MM.1S (cell line): ENCODE data around the gene CERS3.

Experiments used
- DNase-seq: peaks from one replicate; pipeline ENCODE4 v3.0.0-alpha.2; 2015
- H2AFZ ChIP-seq: fragments of 300-600 bp; sonication (generic); 2 replicates; pipeline ENCODE4 v1.6.0; 2016; ENCODE audit warnings: antibody characterized with exemption, low read length
- H3F3A ChIP-seq: fragments of 300-600 bp; sonication (generic); 2 replicates; pipeline ENCODE4 v1.6.1; 2016; ENCODE audit warnings: mild to moderate bottlenecking, antibody characterized with exemption, low read length, moderate library complexity, mixed read lengths; ENCODE audit not compliant: insufficient read depth
- H3K27ac ChIP-seq: fragments of 300-600 bp; sonication (generic); 2 replicates; pipeline ENCODE4 v1.5.1; 2016; ENCODE audit warnings: mild to moderate bottlenecking, low read length
- H3K27me3 ChIP-seq: fragments of 300-600 bp; sonication (generic); replicated peaks from 2 replicates; pipeline ENCODE4 v1.6.0; 2016; ENCODE audit warnings: low read length; ENCODE audit not compliant: insufficient read depth
- H3K36me3 ChIP-seq: fragments of 300-600 bp; sonication (generic); replicated peaks from 2 replicates; pipeline ENCODE4 v1.6.1; 2016; ENCODE audit warnings: mild to moderate bottlenecking, low read length, mixed read lengths; ENCODE audit not compliant: insufficient read depth
- H3K4me1 ChIP-seq: fragments of 300-600 bp; sonication (generic); 2 replicates; pipeline ENCODE4 v1.6.1; 2016; ENCODE audit warnings: low read length, mixed read lengths
- H3K4me2 ChIP-seq: fragments of 300-600 bp; sonication (generic); 2 replicates; pipeline ENCODE4 v1.6.0; 2016; ENCODE audit warnings: low read depth, low read length
- H3K4me3 ChIP-seq: fragments of 300-600 bp; sonication (generic); 2 replicates; pipeline ENCODE4 v1.5.1; 2016; ENCODE audit warnings: low read length, mixed read lengths
- H3K79me2 ChIP-seq: fragments of 300-600 bp; sonication (generic); 2 replicates; pipeline ENCODE4 v1.6.1; 2016; ENCODE audit warnings: mixed run types, low read length, mixed read lengths
- H3K9ac ChIP-seq: fragments of 300-600 bp; sonication (generic); 2 replicates; pipeline ENCODE4 v1.6.1; 2016; ENCODE audit warnings: low read length, mixed read lengths
- H3K9me2 ChIP-seq: fragments of 300-600 bp; sonication (generic); replicated peaks from 2 replicates; pipeline ENCODE4 v1.6.1; 2016; ENCODE audit warnings: mild to moderate bottlenecking, low read length, mixed read lengths; ENCODE audit not compliant: insufficient read depth
- H3K9me3 ChIP-seq: fragments of 300-600 bp; sonication (generic); replicated peaks from 2 replicates; pipeline ENCODE4 v1.6.1; 2016; ENCODE audit warnings: mild to moderate bottlenecking, low read length, mixed read lengths; ENCODE audit not compliant: insufficient read depth
- H4K20me1 ChIP-seq: fragments of 300-600 bp; sonication (generic); 2 replicates; pipeline ENCODE4 v1.6.1; 2016; ENCODE audit warnings: mild to moderate bottlenecking, low read length, moderate library complexity, mixed read lengths; ENCODE audit not compliant: insufficient read depth
- CTCF ChIP-seq: fragments of 300-600 bp; sonication (generic); IDR thresholded peaks from 2 replicates; pipeline ENCODE4 v1.5.1; 2016; ENCODE audit warnings: antibody characterized with exemption, low read length, mixed read lengths
- EZH2 ChIP-seq: fragments of 300-600 bp; sonication (generic); optimal IDR thresholded peaks from 2 replicates; pipeline ENCODE3; 2017; ENCODE audit warnings: low read depth, mild to moderate bottlenecking, antibody characterized with exemption, low read length, mixed read lengths
- EZH2phosphoT487 ChIP-seq: fragments of 300-600 bp; sonication (generic); IDR thresholded peaks from 2 replicates; pipeline ENCODE4 v1.6.1; 2018; ENCODE audit warnings: antibody characterized with exemption, low read length

CERS3 gene

GRCh38 chr15:100508641-100509300 is 20.0 kb downstream of the CERS3 start:
- H3K27ac ChIP-seq = no peak overlapping the region
- no peaks in the 10 kb centered on the region for H4K20me1 ChIP-seq
- H3K4me1 ChIP-seq = no peaks in the 10 kb centered on the region
- TF ChIP-seq EZH2 (no peak), EZH2phosphoT487 (no peak), CTCF (no peak)
- H2AFZ ChIP-seq = no peak overlapping the region
- H3F3A ChIP-seq = no peaks in the 10 kb centered on the region
- H3K9me2 ChIP-seq = no peaks in the 10 kb centered on the region
- H3K4me3 ChIP-seq = no peak overlapping the region
- no peaks in the 10 kb centered on the region for H3K27me3 ChIP-seq
- DNase-seq = no peak
- H3K79me2 ChIP-seq = no peaks in the 10 kb centered on the region
- no peak overlapping the region for H3K9ac ChIP-seq
- H3K9me3 ChIP-seq = no peaks in the 10 kb centered on the region
- H3K36me3 ChIP-seq = no peaks in the 10 kb centered on the region
- H3K4me2 ChIP-seq = no peak overlapping the region

- Histone ChIP-seq H3K36me3 (no peaks in the 10 kb centered on the region), H3K9ac (no peak overlapping the region), H3F3A (no peaks in the 10 kb centered on the region), H3K27me3 (no peaks in the 10 kb centered on the region), H3K79me2 (no peaks in the 10 kb centered on the region), H2AFZ (no peak overlapping the region), H3K4me3 (no peak overlapping the region), H3K9me2 (no peaks in the 10 kb centered on the region), H3K4me1 (no peaks in the 10 kb centered on the region), H3K9me3 (no peaks in the 10 kb centered on the region), H4K20me1 (no peaks in the 10 kb centered on the region), H3K27ac (no peak overlapping the region), H3K4me2 (no peak overlapping the region)
- no peak for DNase-seq
- TF ChIP-seq EZH2phosphoT487 = no peak
- TF ChIP-seq EZH2 = no peak
- TF ChIP-seq CTCF = no peak
Measured at GRCh38 chr15:100502651-100503050, 26.1 kb downstream of the CERS3 start.

- no peaks in the 10 kb centered on the region for H3K4me1 ChIP-seq
Measured at GRCh38 chr15:100501117-100501516, 27.6 kb downstream of the CERS3 start.

More at GRCh38 chr15:100501117-100501516, 27.6 kb downstream of the CERS3 start:
- H3F3A ChIP-seq = no peaks in the 10 kb centered on the region
- H4K20me1 ChIP-seq = no peaks in the 10 kb centered on the region
- no peak overlapping the region for H3K4me2 ChIP-seq
- TF ChIP-seq EZH2 (no peak), EZH2phosphoT487 (no peak), CTCF (no peak)
- H3K4me3 ChIP-seq = no peak overlapping the region
- H3K9me2 ChIP-seq = no peaks in the 10 kb centered on the region
- H3K27ac ChIP-seq = no peak overlapping the region
- no peaks in the 10 kb centered on the region for H3K36me3 ChIP-seq
- no peak for DNase-seq
- no peak overlapping the region for H2AFZ ChIP-seq
- H3K79me2 ChIP-seq = no peaks in the 10 kb centered on the region
- no peak overlapping the region for H3K9ac ChIP-seq
- H3K27me3 ChIP-seq = no peaks in the 10 kb centered on the region
- H3K9me3 ChIP-seq = no peaks in the 10 kb centered on the region
